ENCODE data around the gene KCNMB1. TPM values are rescaled to one million over a fixed set of nuclear protein-coding genes. Genes with fewer than 3 reads are reported as not detected.
A peak's percentile ranks its signal among the peaks of the same experiment; 100 is the strongest.

The KCNMB1 gene
- total and polyA plus RNA-seq, 4 donors = 0.30 to 2.7 (median 1.2) TPM

DNA sequence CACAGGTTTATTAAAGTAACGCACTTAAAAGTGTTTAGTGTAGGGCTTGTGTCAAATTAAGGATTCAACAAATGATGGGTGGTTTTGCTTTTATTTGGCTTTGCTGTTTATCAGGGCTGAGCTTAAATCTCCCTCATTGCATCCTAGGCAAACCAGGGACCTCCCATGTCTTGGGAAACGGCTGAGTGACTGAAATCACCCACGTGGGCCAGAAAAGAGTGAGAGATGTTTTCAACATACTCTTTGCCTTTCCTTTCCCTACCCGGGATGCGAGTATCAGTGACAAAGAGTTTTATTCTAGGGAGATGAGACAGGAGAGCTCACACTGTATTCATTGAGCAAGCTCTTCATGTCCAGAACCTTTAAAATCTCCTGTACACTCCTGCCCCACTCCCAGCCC, 23.3 kb downstream of the KCNMB1 start:
- H3K36me3 ChIP-seq (ENCODE audit: control insufficient read depth, insufficient read depth, low read length) = no peaks in the 10 kb centered on the region
- no peaks in the 10 kb centered on the region for H3K27me3 ChIP-seq (ENCODE audit: control insufficient read depth, insufficient read depth, low read length)
- 100% methylated on average over 1 of the region's 5 CpGs for WGBS (ENCODE audit: insufficient coverage)
- H3K9me3 ChIP-seq (ENCODE audit: control insufficient read depth, insufficient read depth, low read length) = no peaks in the 10 kb centered on the region
- H3K4me3 ChIP-seq (ENCODE audit: low read depth, low read length) = no peak overlapping the region
- DNase-seq (ENCODE audit: low read depth in 4 of 6, low spot score in 6 of 6) = no peak
- peaks cover 6% of the 10 kb centered on the region for H3K4me1 ChIP-seq (ENCODE audit: control insufficient read depth, insufficient read depth, low read length)
- H3K27ac ChIP-seq (ENCODE audit: low read depth, low read length) = no peak overlapping the region

DNA sequence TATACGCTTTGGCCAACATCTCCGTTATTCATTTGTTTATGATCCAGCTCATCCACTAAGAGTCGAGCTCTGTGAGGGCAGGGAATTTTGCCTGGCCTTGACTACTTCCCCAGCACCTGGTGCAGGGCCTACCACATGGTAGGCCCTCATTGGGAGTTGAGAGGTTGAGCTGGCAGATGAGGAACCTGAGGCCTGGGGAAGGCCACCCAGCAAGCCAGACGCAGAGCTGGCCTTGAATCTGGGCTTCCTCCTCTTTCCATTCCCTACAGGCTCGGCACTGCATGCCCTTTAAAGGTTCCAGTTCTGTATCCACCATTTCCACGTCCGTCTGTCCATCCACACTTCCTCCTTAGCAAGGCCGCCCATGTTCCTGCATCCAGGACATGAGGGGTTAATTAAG, 24.2 kb downstream of the KCNMB1 start:
- peaks cover 10% of the 10 kb centered on the region for H3K4me1 ChIP-seq (ENCODE audit: control insufficient read depth, insufficient read depth, low read length)
- H3K27ac ChIP-seq (ENCODE audit: low read depth, low read length) = no peak overlapping the region
- H3K27me3 ChIP-seq (ENCODE audit: control insufficient read depth, insufficient read depth, low read length) = no peaks in the 10 kb centered on the region
- 90% methylated on average over 2 of the region's 8 CpGs for WGBS (ENCODE audit: insufficient coverage)
- no peaks in the 10 kb centered on the region for H3K9me3 ChIP-seq (ENCODE audit: control insufficient read depth, insufficient read depth, low read length)
- no peak for DNase-seq (ENCODE audit: low read depth in 4 of 6, low spot score in 6 of 6)
- H3K4me3 ChIP-seq (ENCODE audit: low read depth, low read length) = no peak overlapping the region
- H3K36me3 ChIP-seq (ENCODE audit: control insufficient read depth, insufficient read depth, low read length) = no peaks in the 10 kb centered on the region

DNA sequence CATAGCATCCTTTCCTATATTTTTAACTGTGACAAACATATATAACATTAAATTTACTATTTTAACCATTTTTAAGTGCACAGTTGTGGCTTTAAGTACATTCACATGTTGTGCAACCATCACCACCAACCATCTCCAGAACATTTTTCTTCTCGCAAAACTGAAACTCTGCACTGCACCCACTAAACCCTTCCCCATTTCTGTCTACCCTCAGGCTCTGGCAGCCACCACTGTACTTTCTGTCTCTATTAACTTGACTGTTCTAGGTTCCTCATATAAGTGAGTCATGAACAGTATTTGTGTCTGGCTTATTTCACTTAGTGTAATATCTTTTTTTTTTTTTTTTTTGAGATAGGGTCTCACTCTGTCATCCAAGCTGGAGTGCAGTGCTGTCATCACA, 25.5 kb downstream of the KCNMB1 start:
- WGBS (ENCODE audit: insufficient coverage) = 100% methylated on average over 1 of the region's 1 CpG
- no peak overlapping the region for H3K4me3 ChIP-seq (ENCODE audit: low read depth, low read length)
- H3K27ac ChIP-seq (ENCODE audit: low read depth, low read length) = no peak overlapping the region

DNA sequence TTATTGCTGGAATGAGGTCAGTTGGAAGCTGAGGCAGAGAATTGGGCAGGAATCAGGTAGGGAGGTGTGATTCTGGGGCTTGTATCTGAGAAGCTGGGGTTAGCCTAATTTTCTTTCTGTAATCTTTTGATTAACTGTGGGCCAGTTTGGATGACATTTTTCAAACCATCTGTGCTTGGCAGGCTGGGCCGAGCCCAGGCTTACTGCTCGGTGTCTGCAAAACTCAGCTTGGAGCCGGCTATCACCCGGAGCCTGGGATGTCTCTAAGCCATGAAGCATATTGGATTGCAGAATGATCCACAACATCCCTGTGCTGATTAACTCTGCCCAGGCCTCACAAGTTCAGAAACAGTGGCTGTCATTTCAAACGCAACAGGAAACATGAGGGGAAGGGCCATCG, 26.5 kb downstream of the KCNMB1 start:
- Histone ChIP-seq H3K27ac (ENCODE audit: low read depth, low read length) (no peak overlapping the region), H3K4me3 (ENCODE audit: low read depth, low read length) (no peak overlapping the region), H3K27me3 (ENCODE audit: control insufficient read depth, insufficient read depth, low read length) (no peaks in the 10 kb centered on the region), H3K9me3 (ENCODE audit: control insufficient read depth, insufficient read depth, low read length) (no peaks in the 10 kb centered on the region), H3K36me3 (ENCODE audit: control insufficient read depth, insufficient read depth, low read length) (no peaks in the 10 kb centered on the region), H3K4me1 (ENCODE audit: control insufficient read depth, insufficient read depth, low read length) (peaks cover 27% of the 10 kb centered on the region)
- peak in 1 of 6 donors; percentile 69 for DNase-seq (ENCODE audit: low read depth in 4 of 6, low spot score in 6 of 6)
- 87% methylated on average over 6 of the region's 6 CpGs for WGBS (ENCODE audit: insufficient coverage)

More for the DNA sequence above, 25.5 kb downstream of the KCNMB1 start:
- H3K27me3 ChIP-seq (ENCODE audit: control insufficient read depth, insufficient read depth, low read length) = no peaks in the 10 kb centered on the region
- no peak for DNase-seq (ENCODE audit: low read depth in 4 of 6, low spot score in 6 of 6)
- H3K9me3 ChIP-seq (ENCODE audit: control insufficient read depth, insufficient read depth, low read length) = no peaks in the 10 kb centered on the region
- H3K4me1 ChIP-seq (ENCODE audit: control insufficient read depth, insufficient read depth, low read length) = peaks cover 21% of the 10 kb centered on the region
- H3K36me3 ChIP-seq (ENCODE audit: control insufficient read depth, insufficient read depth, low read length) = no peaks in the 10 kb centered on the region

DNA sequence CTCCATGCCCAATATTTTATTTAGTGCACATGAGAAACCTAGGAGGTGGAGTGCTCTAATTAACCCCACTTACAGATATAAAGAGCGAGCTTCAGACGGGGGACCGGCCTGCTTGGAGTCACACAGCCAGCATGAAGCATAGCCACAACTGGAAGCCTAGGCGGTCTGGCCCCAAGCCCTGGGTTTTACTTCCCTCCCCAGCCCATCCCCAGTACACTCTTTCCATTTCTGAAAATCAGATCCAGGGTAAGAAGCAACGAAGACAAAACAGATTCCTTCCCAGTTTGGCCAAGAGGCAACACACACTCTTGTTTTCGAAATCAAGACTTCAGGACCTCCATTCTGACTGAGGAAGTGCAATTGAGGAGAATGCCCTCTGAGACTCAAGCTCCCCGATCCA, 27.1 kb downstream of the KCNMB1 start:
- peaks cover 28% of the 10 kb centered on the region for H3K4me1 ChIP-seq (ENCODE audit: control insufficient read depth, insufficient read depth, low read length)
- H3K27ac ChIP-seq (ENCODE audit: low read depth, low read length) = no peak overlapping the region
- no peak overlapping the region for H3K4me3 ChIP-seq (ENCODE audit: low read depth, low read length)
- no peaks in the 10 kb centered on the region for H3K36me3 ChIP-seq (ENCODE audit: control insufficient read depth, insufficient read depth, low read length)
- DNase-seq (ENCODE audit: low read depth in 4 of 6, low spot score in 6 of 6) = peak in 1 of 6 donors; percentile 30
- H3K27me3 ChIP-seq (ENCODE audit: control insufficient read depth, insufficient read depth, low read length) = no peaks in the 10 kb centered on the region
- 87% methylated on average over 5 of the region's 7 CpGs for WGBS (ENCODE audit: insufficient coverage)
- no peaks in the 10 kb centered on the region for H3K9me3 ChIP-seq (ENCODE audit: control insufficient read depth, insufficient read depth, low read length)

DNA sequence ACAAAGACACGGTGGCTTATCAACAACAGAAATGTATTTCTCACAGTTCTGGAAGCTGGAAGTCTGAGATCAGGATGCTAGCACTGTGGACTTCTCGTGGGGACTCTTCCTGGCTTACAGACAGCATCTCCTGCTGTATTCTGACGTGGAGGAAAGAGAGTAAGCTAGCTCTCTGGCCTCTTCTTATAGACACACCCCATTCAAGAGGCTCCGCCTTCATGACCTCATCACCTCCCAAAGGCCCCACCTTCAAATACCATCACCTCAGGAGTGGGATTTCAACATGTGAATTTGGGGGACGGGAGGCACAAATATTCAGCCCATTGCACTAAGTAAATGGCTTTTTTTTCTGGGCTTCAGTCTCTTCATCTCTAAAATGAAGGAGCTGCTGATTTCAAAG, 27.6 kb downstream of the KCNMB1 start:
- no peaks in the 10 kb centered on the region for H3K27me3 ChIP-seq (ENCODE audit: control insufficient read depth, insufficient read depth, low read length)
- H3K36me3 ChIP-seq (ENCODE audit: control insufficient read depth, insufficient read depth, low read length) = no peaks in the 10 kb centered on the region
- H3K27ac ChIP-seq (ENCODE audit: low read depth, low read length) = no peak overlapping the region
- H3K4me1 ChIP-seq (ENCODE audit: control insufficient read depth, insufficient read depth, low read length) = peaks cover 32% of the 10 kb centered on the region
- DNase-seq (ENCODE audit: low read depth in 4 of 6, low spot score in 6 of 6) = no peak
- no peaks in the 10 kb centered on the region for H3K9me3 ChIP-seq (ENCODE audit: control insufficient read depth, insufficient read depth, low read length)
- no peak overlapping the region for H3K4me3 ChIP-seq (ENCODE audit: low read depth, low read length)
- 71% methylated on average over 1 of the region's 5 CpGs for WGBS (ENCODE audit: insufficient coverage)

DNA sequence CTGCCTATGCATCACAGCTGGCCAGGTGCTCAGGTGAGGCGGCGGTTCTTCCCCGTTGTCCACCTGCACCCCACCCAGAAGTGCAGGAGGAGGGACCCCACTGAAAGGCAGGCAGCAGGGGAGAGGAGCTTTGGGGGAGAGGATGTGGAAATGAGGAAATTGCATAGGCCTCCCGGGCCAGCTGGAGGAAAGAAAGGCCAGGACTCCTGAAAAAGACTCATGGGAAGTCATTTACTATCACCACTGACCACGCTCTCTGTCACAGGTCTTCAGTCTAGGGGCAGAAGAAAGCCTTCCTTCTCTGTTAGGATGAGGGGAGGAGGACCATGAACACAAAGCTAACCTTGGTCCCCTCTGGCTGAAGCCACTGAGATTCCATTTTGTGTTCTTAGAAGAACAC, 28.1 kb downstream of the KCNMB1 start:
- Histone ChIP-seq H3K27ac (ENCODE audit: low read depth, low read length) (no peak overlapping the region), H3K27me3 (ENCODE audit: control insufficient read depth, insufficient read depth, low read length) (no peaks in the 10 kb centered on the region), H3K4me1 (ENCODE audit: control insufficient read depth, insufficient read depth, low read length) (peaks cover 32% of the 10 kb centered on the region), H3K4me3 (ENCODE audit: low read depth, low read length) (no peak overlapping the region), H3K9me3 (ENCODE audit: control insufficient read depth, insufficient read depth, low read length) (no peaks in the 10 kb centered on the region), H3K36me3 (ENCODE audit: control insufficient read depth, insufficient read depth, low read length) (no peaks in the 10 kb centered on the region)
- WGBS (ENCODE audit: insufficient coverage) = no CpG with 5 or more reads among the region's 5 CpGs
- no peak for DNase-seq (ENCODE audit: low read depth in 4 of 6, low spot score in 6 of 6)

DNA sequence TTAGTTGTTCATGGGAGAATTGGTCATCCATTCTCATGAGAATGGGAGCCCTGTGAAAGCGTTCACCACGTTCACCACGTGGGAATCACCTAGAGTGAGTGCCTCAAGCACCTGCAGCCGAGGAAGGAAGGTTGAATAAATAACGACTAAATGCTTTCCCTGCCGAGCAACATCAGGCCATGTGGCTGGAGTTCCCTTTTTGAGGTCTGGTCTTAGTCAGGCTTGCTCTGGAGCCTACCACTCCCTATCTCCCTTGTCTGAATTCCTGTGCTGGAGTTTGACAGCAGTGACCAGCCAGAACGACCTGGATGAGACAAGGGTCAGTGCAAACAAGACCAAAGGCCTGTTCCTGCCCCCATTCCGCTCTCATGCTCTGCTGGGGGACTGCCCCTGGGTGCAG, 28.5 kb downstream of the KCNMB1 start:
- Histone ChIP-seq H3K27me3 (ENCODE audit: control insufficient read depth, insufficient read depth, low read length) (no peaks in the 10 kb centered on the region), H3K27ac (ENCODE audit: low read depth, low read length) (no peak overlapping the region), H3K4me1 (ENCODE audit: control insufficient read depth, insufficient read depth, low read length) (peaks cover 35% of the 10 kb centered on the region), H3K4me3 (ENCODE audit: low read depth, low read length) (no peak overlapping the region), H3K9me3 (ENCODE audit: control insufficient read depth, insufficient read depth, low read length) (no peaks in the 10 kb centered on the region), H3K36me3 (ENCODE audit: control insufficient read depth, insufficient read depth, low read length) (no peaks in the 10 kb centered on the region)
- no peak for DNase-seq (ENCODE audit: low read depth in 4 of 6, low spot score in 6 of 6)
- WGBS (ENCODE audit: insufficient coverage) = 77% methylated on average over 8 of the region's 8 CpGs

DNA sequence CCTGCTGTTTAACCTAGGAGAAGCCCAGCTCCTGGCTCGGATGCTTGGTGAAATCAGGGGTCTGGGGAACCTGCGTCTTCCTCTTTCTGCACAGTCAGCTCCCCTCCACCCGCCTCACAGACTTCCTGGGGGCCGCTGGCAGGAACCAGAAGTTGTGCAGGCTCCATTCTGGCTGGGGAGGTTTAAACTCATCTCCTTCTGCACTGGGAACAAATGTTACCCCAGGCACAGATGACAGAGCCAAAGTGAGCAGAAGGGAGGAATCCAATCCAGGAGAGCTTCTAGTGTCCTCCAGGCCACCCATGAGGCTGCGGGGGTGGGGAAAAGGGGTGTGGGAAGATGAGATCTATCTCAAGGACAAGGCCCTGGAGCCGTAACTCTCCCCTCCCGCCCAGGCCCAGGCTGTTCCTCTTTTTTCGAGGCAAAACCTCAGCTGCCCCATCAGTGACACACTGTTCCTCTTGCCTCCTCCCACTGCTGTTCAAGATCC, 31.2 kb downstream of the KCNMB1 start:
- DNase-seq (ENCODE audit: low read depth in 4 of 6, low spot score in 6 of 6) = peak in 1 of 6 donors; percentile 43
- Histone ChIP-seq H3K36me3 (ENCODE audit: control insufficient read depth, insufficient read depth, low read length) (no peaks in the 10 kb centered on the region), H3K4me1 (ENCODE audit: control insufficient read depth, insufficient read depth, low read length) (peaks cover 62% of the 10 kb centered on the region), H3K27me3 (ENCODE audit: control insufficient read depth, insufficient read depth, low read length) (no peaks in the 10 kb centered on the region), H3K27ac (ENCODE audit: low read depth, low read length) (no peak overlapping the region), H3K9me3 (ENCODE audit: control insufficient read depth, insufficient read depth, low read length) (no peaks in the 10 kb centered on the region), H3K4me3 (ENCODE audit: low read depth, low read length) (no peak overlapping the region)
- WGBS (ENCODE audit: insufficient coverage) = 38% methylated on average over 2 of the region's 8 CpGs

DNA sequence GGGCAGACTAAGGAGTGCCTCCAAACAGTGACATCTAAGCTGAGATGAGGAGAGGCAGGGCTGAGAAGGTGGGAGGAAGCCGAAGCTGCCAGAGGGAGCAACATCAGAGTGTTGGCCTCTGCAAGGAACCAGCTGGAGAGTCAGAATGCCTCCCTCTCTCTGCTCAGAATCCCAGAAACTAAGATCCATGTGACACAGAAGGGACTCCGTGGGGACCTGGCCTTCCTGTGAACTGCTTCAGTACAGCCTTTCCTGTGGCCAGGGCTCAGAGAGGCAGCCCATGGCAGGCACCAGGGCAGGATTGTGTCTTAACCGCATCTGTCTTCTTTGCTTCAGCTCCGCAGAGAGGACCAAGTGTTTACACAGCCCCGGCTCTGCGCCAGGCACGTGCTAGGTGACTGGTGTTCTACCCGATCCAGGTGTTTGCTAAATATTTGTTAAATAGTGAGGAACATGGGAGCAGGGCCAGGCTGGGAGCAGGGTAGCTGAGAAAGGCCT, 33.5 kb downstream of the KCNMB1 start:
- DNase-seq (ENCODE audit: low read depth in 4 of 6, low spot score in 6 of 6) = peak in 1 of 6 donors; percentile 40
- no peaks in the 10 kb centered on the region for H3K27me3 ChIP-seq (ENCODE audit: control insufficient read depth, insufficient read depth, low read length)
- H3K4me1 ChIP-seq (ENCODE audit: control insufficient read depth, insufficient read depth, low read length) = peaks cover 58% of the 10 kb centered on the region
- 66% methylated on average over 7 of the region's 8 CpGs for WGBS (ENCODE audit: insufficient coverage)
- no peak overlapping the region for H3K27ac ChIP-seq (ENCODE audit: low read depth, low read length)
- H3K9me3 ChIP-seq (ENCODE audit: control insufficient read depth, insufficient read depth, low read length) = no peaks in the 10 kb centered on the region
- H3K36me3 ChIP-seq (ENCODE audit: control insufficient read depth, insufficient read depth, low read length) = no peaks in the 10 kb centered on the region
- H3K4me3 ChIP-seq (ENCODE audit: low read depth, low read length) = no peak overlapping the region

Measured in spinal cord (tissue), 10 donors.